ENCODE results near the gene C1orf174. TPM values are rescaled to one million over a fixed set of nuclear protein-coding genes. Genes with fewer than 3 reads are reported as not detected.

C1orf174 gene
- total RNA-seq, 1 donor from 2014 or later, result 22.1 TPM

DNA sequence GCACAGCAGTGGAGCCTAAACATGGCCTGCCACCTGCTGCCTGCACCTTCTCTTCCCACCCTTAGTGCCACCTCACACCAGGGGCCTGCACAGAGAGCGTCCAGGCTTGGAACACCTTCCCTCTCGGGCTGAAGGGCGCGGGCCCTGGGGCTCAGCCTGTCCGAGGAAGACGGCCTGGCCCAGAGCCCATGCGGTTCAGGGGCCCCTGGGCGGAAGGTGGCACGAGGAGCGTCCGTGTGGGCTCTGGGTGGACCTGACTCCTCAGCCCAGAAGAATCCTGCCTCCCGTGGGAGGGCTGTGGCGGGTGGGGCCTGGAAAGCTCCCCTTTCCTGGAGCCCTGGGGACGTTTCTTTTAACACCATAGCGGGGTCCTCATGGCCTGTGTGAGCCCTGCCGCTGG, 23.4 kb downstream of the C1orf174 start:
- TF ChIP-seq, protein P1, sequence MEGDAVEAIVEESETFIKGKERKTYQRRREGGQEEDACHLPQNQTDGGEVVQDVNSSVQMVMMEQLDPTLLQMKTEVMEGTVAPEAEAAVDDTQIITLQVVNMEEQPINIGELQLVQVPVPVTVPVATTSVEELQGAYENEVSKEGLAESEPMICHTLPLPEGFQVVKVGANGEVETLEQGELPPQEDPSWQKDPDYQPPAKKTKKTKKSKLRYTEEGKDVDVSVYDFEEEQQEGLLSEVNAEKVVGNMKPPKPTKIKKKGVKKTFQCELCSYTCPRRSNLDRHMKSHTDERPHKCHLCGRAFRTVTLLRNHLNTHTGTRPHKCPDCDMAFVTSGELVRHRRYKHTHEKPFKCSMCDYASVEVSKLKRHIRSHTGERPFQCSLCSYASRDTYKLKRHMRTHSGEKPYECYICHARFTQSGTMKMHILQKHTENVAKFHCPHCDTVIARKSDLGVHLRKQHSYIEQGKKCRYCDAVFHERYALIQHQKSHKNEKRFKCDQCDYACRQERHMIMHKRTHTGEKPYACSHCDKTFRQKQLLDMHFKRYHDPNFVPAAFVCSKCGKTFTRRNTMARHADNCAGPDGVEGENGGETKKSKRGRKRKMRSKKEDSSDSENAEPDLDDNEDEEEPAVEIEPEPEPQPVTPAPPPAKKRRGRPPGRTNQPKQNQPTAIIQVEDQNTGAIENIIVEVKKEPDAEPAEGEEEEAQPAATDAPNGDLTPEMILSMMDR (IDR thresholded peaks at IDR 0.05), result no peak

DNA sequence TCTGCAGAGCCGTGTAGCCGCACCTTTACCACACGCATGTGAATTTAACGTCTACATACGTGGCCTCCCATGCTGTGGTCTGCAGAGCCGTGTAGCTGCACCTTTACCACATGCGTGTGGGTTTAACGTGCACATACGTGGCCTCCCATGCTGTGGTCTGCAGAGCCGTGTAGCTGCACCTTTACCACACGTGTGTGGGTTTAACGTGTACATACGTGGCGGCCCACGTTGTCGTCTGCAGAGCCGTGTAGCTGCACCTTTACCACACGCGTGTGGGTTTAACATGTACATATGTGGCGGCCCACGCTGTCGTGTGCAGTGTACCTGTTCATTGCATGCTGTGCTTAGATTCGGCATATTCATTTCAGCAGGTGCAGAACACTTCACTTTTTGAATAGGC, 25.3 kb downstream of the C1orf174 start:
- H3K36me3 Mint-ChIP-seq (ENCODE audit: unreplicated experiment), result peaks cover 37% of the 10 kb centered on the region

More for the DNA sequence above, 23.4 kb downstream of the C1orf174 start:
- Mint-ChIP-seq H3K27ac (ENCODE audit: unreplicated experiment) (no peak overlapping the region), H3K4me1 (ENCODE audit: unreplicated experiment) (no peaks in the 10 kb centered on the region), H3K27me3 (ENCODE audit: unreplicated experiment) (no peaks in the 10 kb centered on the region), H3K36me3 (ENCODE audit: unreplicated experiment) (peaks cover 40% of the 10 kb centered on the region), H3K4me3 (ENCODE audit: unreplicated experiment) (no peak overlapping the region), H3K9me3 (ENCODE audit: unreplicated experiment) (peaks cover 9% of the 10 kb centered on the region)
- no peak for DNase-seq (ENCODE audit: extremely low spot score, unreplicated experiment)

DNA sequence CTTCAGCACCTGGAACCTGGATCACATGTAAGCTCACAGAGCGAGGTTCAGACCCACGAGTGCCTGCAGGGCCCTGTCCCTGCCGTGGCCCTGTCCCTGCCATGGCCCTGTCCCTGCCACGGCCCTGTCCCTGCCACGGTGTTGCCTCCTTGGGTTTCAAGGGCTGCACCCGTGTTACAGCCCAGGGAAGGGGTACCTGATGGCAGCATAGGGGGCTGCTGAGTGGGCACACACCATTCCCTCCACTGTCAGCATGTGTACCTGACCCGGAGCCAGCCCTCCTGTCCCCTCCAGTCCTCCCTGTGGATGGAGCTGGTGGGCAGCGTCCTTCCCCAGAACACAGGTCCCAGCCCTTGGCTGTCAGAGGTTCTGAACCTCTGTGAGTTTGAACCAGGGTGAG, 27.5 kb downstream of the C1orf174 start:
- TF ChIP-seq, protein P1 (IDR thresholded peaks at IDR 0.05), result no peak
- H3K9me3 Mint-ChIP-seq (ENCODE audit: unreplicated experiment), result no peaks in the 10 kb centered on the region

More for the DNA sequence above, 25.3 kb downstream of the C1orf174 start:
- no peak for DNase-seq (ENCODE audit: extremely low spot score, unreplicated experiment)
- no peak overlapping the region for H3K4me3 Mint-ChIP-seq (ENCODE audit: unreplicated experiment)
- TF ChIP-seq, protein P1 (IDR thresholded peaks at IDR 0.05), result no peak
- H3K27me3 Mint-ChIP-seq (ENCODE audit: unreplicated experiment), result no peaks in the 10 kb centered on the region
- H3K4me1 Mint-ChIP-seq (ENCODE audit: unreplicated experiment), result no peaks in the 10 kb centered on the region
- H3K9me3 Mint-ChIP-seq (ENCODE audit: unreplicated experiment), result peaks cover 9% of the 10 kb centered on the region
- H3K27ac Mint-ChIP-seq (ENCODE audit: unreplicated experiment), result no peak overlapping the region

DNA sequence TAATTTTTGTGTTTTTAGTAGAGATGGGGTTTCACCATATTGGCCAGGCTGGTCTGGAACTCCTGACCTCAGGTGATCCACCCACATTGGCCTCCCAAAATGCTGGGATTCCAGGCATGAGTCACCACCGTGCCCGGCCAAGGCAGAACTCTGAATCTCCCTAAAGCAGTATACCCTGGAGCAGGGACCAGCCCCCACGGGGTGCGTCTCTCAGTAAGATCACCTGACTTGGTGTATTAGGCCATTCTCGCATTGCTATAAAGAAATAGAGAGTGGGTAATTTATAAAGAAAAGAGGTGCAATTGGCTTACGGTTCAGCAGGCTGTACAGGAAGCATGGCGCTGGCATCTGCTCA, 28.6 kb downstream of the C1orf174 start:
- H3K27me3 Mint-ChIP-seq (ENCODE audit: unreplicated experiment), result no peaks in the 10 kb centered on the region
- H3K36me3 Mint-ChIP-seq (ENCODE audit: unreplicated experiment), result peaks cover 29% of the 10 kb centered on the region
- H3K27ac Mint-ChIP-seq (ENCODE audit: unreplicated experiment), result peak overlapping the region; percentile 41
- no peak for DNase-seq (ENCODE audit: extremely low spot score, unreplicated experiment)
- TF ChIP-seq, protein P1 (IDR thresholded peaks at IDR 0.05), result no peak
- H3K9me3 Mint-ChIP-seq (ENCODE audit: unreplicated experiment), result no peaks in the 10 kb centered on the region
- no peak overlapping the region for H3K4me3 Mint-ChIP-seq (ENCODE audit: unreplicated experiment)
- no peaks in the 10 kb centered on the region for H3K4me1 Mint-ChIP-seq (ENCODE audit: unreplicated experiment)

More for the DNA sequence above, 27.5 kb downstream of the C1orf174 start:
- Mint-ChIP-seq H3K27me3 (ENCODE audit: unreplicated experiment) (no peaks in the 10 kb centered on the region), H3K36me3 (ENCODE audit: unreplicated experiment) (peaks cover 25% of the 10 kb centered on the region), H3K4me1 (ENCODE audit: unreplicated experiment) (no peaks in the 10 kb centered on the region), H3K4me3 (ENCODE audit: unreplicated experiment) (no peak overlapping the region), H3K27ac (ENCODE audit: unreplicated experiment) (no peak overlapping the region)
- no peak for DNase-seq (ENCODE audit: extremely low spot score, unreplicated experiment)

DNA sequence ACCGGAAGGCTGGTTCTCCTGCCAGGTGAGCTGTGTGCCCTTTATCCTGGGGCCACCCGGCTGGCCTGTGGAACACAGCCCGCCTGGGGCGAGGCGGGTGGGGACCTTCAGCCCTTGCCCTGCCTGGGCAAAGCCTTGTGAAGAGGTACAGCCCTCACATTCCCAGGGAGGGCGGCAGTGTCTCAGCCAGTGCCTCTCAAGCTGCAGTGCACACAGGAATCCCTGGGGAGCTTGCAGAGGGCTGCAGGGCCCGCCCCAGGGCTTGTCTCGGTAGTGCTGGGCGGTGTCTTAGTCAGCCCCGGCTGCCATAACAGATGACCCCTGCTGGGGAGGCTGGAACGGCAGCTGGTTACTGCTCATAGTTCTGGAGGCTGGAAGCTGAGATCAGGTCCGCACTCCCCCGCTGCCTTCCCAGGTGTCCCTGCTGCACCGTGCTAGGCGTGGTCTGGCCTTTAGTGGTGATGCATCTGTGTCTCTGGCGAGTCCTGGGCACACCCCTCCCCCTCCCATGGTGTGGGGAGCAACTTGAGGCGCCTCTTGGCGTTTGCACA, 30.2 kb downstream of the C1orf174 start:
- H3K27me3 Mint-ChIP-seq (ENCODE audit: unreplicated experiment), result no peaks in the 10 kb centered on the region
- H3K9me3 Mint-ChIP-seq (ENCODE audit: unreplicated experiment), result no peaks in the 10 kb centered on the region
- no peaks in the 10 kb centered on the region for H3K4me1 Mint-ChIP-seq (ENCODE audit: unreplicated experiment)
- no peak overlapping the region for H3K4me3 Mint-ChIP-seq (ENCODE audit: unreplicated experiment)
- H3K27ac Mint-ChIP-seq (ENCODE audit: unreplicated experiment), result no peak overlapping the region
- TF ChIP-seq, protein P1 (IDR thresholded peaks at IDR 0.05), result no peak
- peaks cover 22% of the 10 kb centered on the region for H3K36me3 Mint-ChIP-seq (ENCODE audit: unreplicated experiment)
- DNase-seq (ENCODE audit: extremely low spot score, unreplicated experiment), result no peak
